ENCODE measurements around the gene HOXC6.

The HOXC6 gene

GRCh38 chr12:54028314-54029201, at the start of gene HOXC6:
Gene HOXC6 (plus strand): TSS chr12:54028440. CDS start chr12:54028522, 82 bp downstream.
- no peak for DNase-seq (ENCODE audit: low read depth in 2 of 2)

GRCh38 chr12:53978477-53979356, 49.5 kb upstream of the HOXC6 start:
- DNase-seq (ENCODE audit: low read depth in 2 of 2), result peak in 1 of 2 experiments; percentile 61

GRCh38 chr12:53980104-53980801, 48.0 kb upstream of the HOXC6 start:
- DNase-seq (ENCODE audit: low read depth in 2 of 2), result no peak

GRCh38 chr12:53980802-53981496, 47.3 kb upstream of the HOXC6 start:
- DNase-seq (ENCODE audit: low read depth in 2 of 2), result no peak

- DNase-seq (ENCODE audit: low read depth in 2 of 2), result peak in 1 of 2 experiments; percentile 64
Measured at GRCh38 chr12:53981634-53982565, 46.3 kb upstream of the HOXC6 start.

GRCh38 chr12:53982648-53983567, 45.3 kb upstream of the HOXC6 start:
- DNase-seq (ENCODE audit: low read depth in 2 of 2), result no peak

GRCh38 chr12:53983568-53983949, 44.7 kb upstream of the HOXC6 start:
- no peak for DNase-seq (ENCODE audit: low read depth in 2 of 2)

- DNase-seq (ENCODE audit: low read depth in 2 of 2), result no peak
Measured at GRCh38 chr12:53983950-53984572, 44.2 kb upstream of the HOXC6 start.

GRCh38 chr12:53984901-53985691, 43.1 kb upstream of the HOXC6 start, which contains the start of gene HOXC10:
Gene HOXC10 (plus strand): TSS chr12:53985146. CDS start chr12:53985260, 114 bp downstream.
- peak; percentile 98 for DNase-seq (ENCODE audit: low read depth in 2 of 2)

GRCh38 chr12:53985692-53985993, 42.6 kb upstream of the HOXC6 start:
- DNase-seq (ENCODE audit: low read depth in 2 of 2), result no peak

- DNase-seq (ENCODE audit: low read depth in 2 of 2), result no peak
Measured at GRCh38 chr12:53985994-53986685, 42.1 kb upstream of the HOXC6 start.

- DNase-seq (ENCODE audit: low read depth in 2 of 2), result no peak
Measured at GRCh38 chr12:53986686-53987483, 41.4 kb upstream of the HOXC6 start.

GRCh38 chr12:53987787-53988230, 40.4 kb upstream of the HOXC6 start:
- no peak for DNase-seq (ENCODE audit: low read depth in 2 of 2)

GRCh38 chr12:53988541-53989226, 39.6 kb upstream of the HOXC6 start:
- DNase-seq (ENCODE audit: low read depth in 2 of 2), result no peak

- peak; percentile 76 to 77 for DNase-seq (ENCODE audit: low read depth in 2 of 2)
Measured at GRCh38 chr12:53989227-53990113, 38.8 kb upstream of the HOXC6 start.
